HepG2 (cell line): ENCODE measurements around the gene RAC3. TPM values are rescaled to one million over a fixed set of nuclear protein-coding genes. Genes with fewer than 3 reads are reported as not detected.

ENCODE experiments used
- EP300 ChIP-seq, 3 experiments: sonication (generic) in 1 of 3; formaldehyde crosslinking in 1 of 3; IDR thresholded peaks; 2 replicates each; pipeline versions ENCODE4 v1.5.1 to v1.6.1; 2011 to 2020; ENCODE audit warnings: low read depth in 2 of 3, low read length in 2 of 3, borderline replicate concordance in 1 of 3, improper control_type of control experiment in 1 of 3, mild to moderate bottlenecking in 1 of 3, missing genetic modification reagents in 1 of 3, moderate library complexity in 1 of 3
- EZH2 ChIP-seq: conservative IDR thresholded peaks from 2 replicates; pipeline ENCODE4 v1.6.1; 2012; ENCODE audit warnings: mild to moderate bottlenecking, low read depth, low read length, moderate library complexity
- FOSL2 ChIP-seq: sonication (generic); formaldehyde crosslinking; IDR thresholded peaks from 2 replicates; pipeline ENCODE4 v1.4.0; 2020; ENCODE audit warnings: missing genetic modification reagents
- GATA4 ChIP-seq: sonication (generic); IDR thresholded peaks from 2 replicates; pipeline ENCODE4 v1.6.1; 2016; ENCODE audit warnings: antibody characterized with exemption, low read depth, borderline replicate concordance
- HNRNPL ChIP-seq: fragments of 200-400 bp; formaldehyde crosslinking; IDR thresholded peaks from 2 replicates; pipeline ENCODE4 v1.6.1; 2017; ENCODE audit warnings: mild to moderate bottlenecking, low read depth, low read length
- HOXA3 ChIP-seq: sonication (generic); formaldehyde crosslinking; IDR thresholded peaks from 2 replicates; pipeline ENCODE4 v1.5.0; 2020; ENCODE audit warnings: missing genetic modification reagents
- MATR3 ChIP-seq: sonication (generic); formaldehyde crosslinking; IDR thresholded peaks from 2 replicates; pipeline ENCODE4 v1.4.0; 2020; ENCODE audit warnings: missing genetic modification reagents
- PAX8 ChIP-seq: sonication (generic); formaldehyde crosslinking; IDR thresholded peaks from 2 replicates; pipeline ENCODE4 v1.8.0; 2022; ENCODE audit warnings: mild to moderate bottlenecking, missing genetic modification reagents, borderline replicate concordance
- RBFOX2 ChIP-seq: fragments of 200-400 bp; formaldehyde crosslinking; IDR thresholded peaks from 2 replicates; pipeline ENCODE4 v1.6.1; 2017; ENCODE audit warnings: low read depth, mild to moderate bottlenecking, low read length
- THYN1 ChIP-seq: sonication (generic); formaldehyde crosslinking; IDR thresholded peaks from 2 replicates; pipeline ENCODE4 v1.8.1; 2023; ENCODE audit warnings: low read depth, mild to moderate bottlenecking, moderate library complexity, missing genetic modification reagents, borderline replicate concordance
- ZFAT ChIP-seq: sonication (generic); formaldehyde crosslinking; conservative IDR thresholded peaks from 2 replicates; pipeline ENCODE4 v1.8.1; 2023; ENCODE audit warnings: missing genetic modification reagents, inconsistent platforms
- ZFP37 ChIP-seq: sonication (generic); formaldehyde crosslinking; IDR thresholded peaks from 2 replicates; pipeline ENCODE4 v1.4.0; 2020; ENCODE audit warnings: missing genetic modification reagents, borderline replicate concordance
- ZNF557 ChIP-seq: sonication (generic); formaldehyde crosslinking; IDR thresholded peaks from 2 replicates; pipeline ENCODE4 v1.4.0; 2020; ENCODE audit warnings: missing genetic modification reagents
- ZNF558 ChIP-seq: sonication (generic); formaldehyde crosslinking; IDR thresholded peaks from 2 replicates; pipeline ENCODE4 v1.9.0; 2022; ENCODE audit warnings: mild to moderate bottlenecking, missing genetic modification reagents, borderline replicate concordance
- ZNF768 ChIP-seq: sonication (generic); formaldehyde crosslinking; IDR thresholded peaks from 2 replicates; pipeline ENCODE4 v1.4.0; 2020; ENCODE audit warnings: missing genetic modification reagents
- ZSCAN21 ChIP-seq: sonication (generic); formaldehyde crosslinking; IDR thresholded peaks from 2 replicates; pipeline ENCODE4 v1.8.0; 2022; ENCODE audit warnings: mild to moderate bottlenecking, missing genetic modification reagents, moderate library complexity, borderline replicate concordance
- polyA plus RNA-seq, 8 experiments: library from polyadenylated mRNA; depleted of rRNA in 3 of 8; stranded (reverse) in 7 of 8; unstranded in 1 of 8; fragments of >200 nt; fragmentation: Illumina TruSeq in 4 of 8; extraction: Trizol in 4 of 8; gene quantifications; 2 replicates each; pipeline versions ENCODE4 v1.2.1 to v1.2.3, GENCODE V29; 2011 to 2016; ENCODE audit warnings: low read depth in 4 of 8, missing spikeins in 1 of 8, mixed read lengths in 1 of 8; ENCODE audit not compliant: insufficient read depth in 1 of 8
- total RNA-seq, 5 experiments: library from RNA; depleted of rRNA; stranded (reverse); fragments of >200 nt; fragmentation: Illumina TruSeq; extraction: Trizol; gene quantifications; 2 replicates each; pipeline ENCODE4 v1.2.3, GENCODE V29; 2016; ENCODE audit warnings: low read depth in 1 of 5
- TF ChIP-seq, protein P1 (sequence below): sonication (generic); formaldehyde crosslinking; IDR thresholded peaks from 2 replicates; pipeline ENCODE4 v1.8.0; 2022; ENCODE audit warnings: mild to moderate bottlenecking, missing genetic modification reagents; ENCODE audit not compliant: insufficient replicate concordance
- TF ChIP-seq, protein P2 (sequence below): fragments of 450-650 bp; IDR thresholded peaks from 2 replicates; pipeline ENCODE4 v1.6.1; 2017
- TF ChIP-seq, protein P3 (sequence below): sonication (generic); formaldehyde crosslinking; IDR thresholded peaks from 2 replicates; pipeline ENCODE4 v1.5.0; 2020; ENCODE audit warnings: missing genetic modification reagents
- TF ChIP-seq, protein P4 (sequence below): sonication (generic); formaldehyde crosslinking; IDR thresholded peaks from 2 replicates; pipeline ENCODE4 v1.4.0; 2020; ENCODE audit warnings: missing genetic modification reagents
- TF ChIP-seq, protein P5 (sequence below): IDR thresholded peaks from 2 replicates; pipeline ENCODE4 v1.6.1; 2018; ENCODE audit warnings: missing genetic modification reagents, mild to moderate bottlenecking, missing compliant biosample characterization

Gene RAC3
- total and polyA plus RNA-seq, 2 of the 13 experiments (the other 11 are each of a cell fraction or from before 2014, with no cell fraction given), result 10.5 to 21.3 TPM

DNA sequence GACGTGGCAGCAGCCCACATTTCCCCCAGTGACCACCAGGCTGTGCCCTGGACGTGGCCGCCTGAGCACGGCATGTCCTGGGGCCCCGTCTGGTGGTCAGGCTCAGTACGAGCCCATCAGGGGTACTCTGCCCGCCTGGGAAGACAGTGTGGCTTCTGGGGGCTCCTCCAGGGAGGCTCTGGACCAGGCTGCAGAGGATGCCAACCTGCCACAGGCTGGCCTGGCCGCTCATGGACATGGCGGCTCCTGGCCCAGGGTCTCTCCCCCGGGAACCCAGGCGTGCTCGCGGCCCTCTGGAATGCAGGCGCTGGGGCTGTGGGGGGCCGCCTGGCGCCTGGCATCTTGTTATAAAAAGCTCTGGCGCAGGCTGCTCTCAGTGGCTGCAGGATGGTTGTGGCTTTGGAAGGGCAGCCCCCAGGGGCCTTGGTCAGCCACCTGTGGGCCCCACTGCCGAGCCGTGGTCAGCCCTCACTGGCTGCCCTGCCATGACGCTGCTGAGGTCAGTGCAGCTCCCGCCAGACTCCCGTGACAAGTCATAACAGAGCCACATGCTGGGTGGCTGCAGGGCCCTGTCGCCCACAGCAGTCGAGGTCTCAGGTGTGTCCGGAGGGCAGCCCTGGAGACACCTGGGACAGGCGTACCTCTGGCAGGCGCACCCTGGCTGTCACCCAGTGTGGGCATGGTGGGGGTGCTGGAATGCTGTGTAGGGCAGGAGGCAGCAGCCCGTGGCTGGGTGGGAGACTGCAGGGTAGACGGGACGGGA lies 23.8 kb upstream of the RAC3 start (continued):
- TF ChIP-seq RBFOX2 (peak; percentile 85), EZH2 (no peak), ZSCAN21 (CRISPR knock-in tag) (no peak), HNRNPL (peak; percentile 82; the same call in 1 of the 2 replicates), ZFAT (CRISPR knock-in tag) (no peak), PAX8 (CRISPR knock-in tag) (no peak), HOXA3 (CRISPR knock-in tag) (no peak; the same call in 1 of the 2 replicates), ZFP37 (CRISPR knock-in tag) (no peak), GATA4 (no peak), EP300 (IDR thresholded peaks at IDR 0.05; ENCODE audit: low read depth in 2 of 2, low read length in 2 of 2) (no peak), EP300 (CRISPR knock-in tag; IDR thresholded peaks at IDR 0.05; ENCODE audit: borderline replicate concordance) (no peak), FOSL2 (CRISPR knock-in tag) (no peak), MATR3 (CRISPR knock-in tag) (0 out of 2 replicates have a peak, but pooled peaks have one; percentile 55), ZNF557 (CRISPR knock-in tag) (no peak), ZNF558 (CRISPR knock-in tag) (no peak), THYN1 (CRISPR knock-in tag) (no peak), ZNF768 (no peak)
- TF ChIP-seq, protein P1, sequence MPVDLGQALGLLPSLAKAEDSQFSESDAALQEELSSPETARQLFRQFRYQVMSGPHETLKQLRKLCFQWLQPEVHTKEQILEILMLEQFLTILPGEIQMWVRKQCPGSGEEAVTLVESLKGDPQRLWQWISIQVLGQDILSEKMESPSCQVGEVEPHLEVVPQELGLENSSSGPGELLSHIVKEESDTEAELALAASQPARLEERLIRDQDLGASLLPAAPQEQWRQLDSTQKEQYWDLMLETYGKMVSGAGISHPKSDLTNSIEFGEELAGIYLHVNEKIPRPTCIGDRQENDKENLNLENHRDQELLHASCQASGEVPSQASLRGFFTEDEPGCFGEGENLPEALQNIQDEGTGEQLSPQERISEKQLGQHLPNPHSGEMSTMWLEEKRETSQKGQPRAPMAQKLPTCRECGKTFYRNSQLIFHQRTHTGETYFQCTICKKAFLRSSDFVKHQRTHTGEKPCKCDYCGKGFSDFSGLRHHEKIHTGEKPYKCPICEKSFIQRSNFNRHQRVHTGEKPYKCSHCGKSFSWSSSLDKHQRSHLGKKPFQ, result no peak
- TF ChIP-seq, protein P2, sequence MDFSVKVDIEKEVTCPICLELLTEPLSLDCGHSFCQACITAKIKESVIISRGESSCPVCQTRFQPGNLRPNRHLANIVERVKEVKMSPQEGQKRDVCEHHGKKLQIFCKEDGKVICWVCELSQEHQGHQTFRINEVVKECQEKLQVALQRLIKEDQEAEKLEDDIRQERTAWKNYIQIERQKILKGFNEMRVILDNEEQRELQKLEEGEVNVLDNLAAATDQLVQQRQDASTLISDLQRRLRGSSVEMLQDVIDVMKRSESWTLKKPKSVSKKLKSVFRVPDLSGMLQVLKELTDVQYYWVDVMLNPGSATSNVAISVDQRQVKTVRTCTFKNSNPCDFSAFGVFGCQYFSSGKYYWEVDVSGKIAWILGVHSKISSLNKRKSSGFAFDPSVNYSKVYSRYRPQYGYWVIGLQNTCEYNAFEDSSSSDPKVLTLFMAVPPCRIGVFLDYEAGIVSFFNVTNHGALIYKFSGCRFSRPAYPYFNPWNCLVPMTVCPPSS, result no peak
- TF ChIP-seq, protein P3, sequence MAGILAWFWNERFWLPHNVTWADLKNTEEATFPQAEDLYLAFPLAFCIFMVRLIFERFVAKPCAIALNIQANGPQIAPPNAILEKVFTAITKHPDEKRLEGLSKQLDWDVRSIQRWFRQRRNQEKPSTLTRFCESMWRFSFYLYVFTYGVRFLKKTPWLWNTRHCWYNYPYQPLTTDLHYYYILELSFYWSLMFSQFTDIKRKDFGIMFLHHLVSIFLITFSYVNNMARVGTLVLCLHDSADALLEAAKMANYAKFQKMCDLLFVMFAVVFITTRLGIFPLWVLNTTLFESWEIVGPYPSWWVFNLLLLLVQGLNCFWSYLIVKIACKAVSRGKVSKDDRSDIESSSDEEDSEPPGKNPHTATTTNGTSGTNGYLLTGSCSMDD (CRISPR knock-in tag), result no peak
- TF ChIP-seq, protein P4, sequence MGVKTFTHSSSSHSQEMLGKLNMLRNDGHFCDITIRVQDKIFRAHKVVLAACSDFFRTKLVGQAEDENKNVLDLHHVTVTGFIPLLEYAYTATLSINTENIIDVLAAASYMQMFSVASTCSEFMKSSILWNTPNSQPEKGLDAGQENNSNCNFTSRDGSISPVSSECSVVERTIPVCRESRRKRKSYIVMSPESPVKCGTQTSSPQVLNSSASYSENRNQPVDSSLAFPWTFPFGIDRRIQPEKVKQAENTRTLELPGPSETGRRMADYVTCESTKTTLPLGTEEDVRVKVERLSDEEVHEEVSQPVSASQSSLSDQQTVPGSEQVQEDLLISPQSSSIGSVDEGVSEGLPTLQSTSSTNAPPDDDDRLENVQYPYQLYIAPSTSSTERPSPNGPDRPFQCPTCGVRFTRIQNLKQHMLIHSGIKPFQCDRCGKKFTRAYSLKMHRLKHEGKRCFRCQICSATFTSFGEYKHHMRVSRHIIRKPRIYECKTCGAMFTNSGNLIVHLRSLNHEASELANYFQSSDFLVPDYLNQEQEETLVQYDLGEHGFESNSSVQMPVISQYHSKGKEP (CRISPR knock-in tag), result no peak
- TF ChIP-seq, protein P5, sequence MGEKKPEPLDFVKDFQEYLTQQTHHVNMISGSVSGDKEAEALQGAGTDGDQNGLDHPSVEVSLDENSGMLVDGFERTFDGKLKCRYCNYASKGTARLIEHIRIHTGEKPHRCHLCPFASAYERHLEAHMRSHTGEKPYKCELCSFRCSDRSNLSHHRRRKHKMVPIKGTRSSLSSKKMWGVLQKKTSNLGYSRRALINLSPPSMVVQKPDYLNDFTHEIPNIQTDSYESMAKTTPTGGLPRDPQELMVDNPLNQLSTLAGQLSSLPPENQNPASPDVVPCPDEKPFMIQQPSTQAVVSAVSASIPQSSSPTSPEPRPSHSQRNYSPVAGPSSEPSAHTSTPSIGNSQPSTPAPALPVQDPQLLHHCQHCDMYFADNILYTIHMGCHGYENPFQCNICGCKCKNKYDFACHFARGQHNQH (CRISPR knock-in tag), result no peak
